ENCODE measurements around the gene FOXJ3.

GRCh38 chr1:42370876-42371549 is 36.0 kb upstream of the FOXJ3 start:
- TF ChIP-seq ZNF777 (tag by site-specific recombination; IDR thresholded peaks at IDR 0.05; ENCODE audit: borderline replicate concordance) (no peak), ZNF530 (tag by site-specific recombination; IDR thresholded peaks at IDR 0.05; ENCODE audit: low read depth) (no peak), ATF2 (tag by site-specific recombination; IDR thresholded peaks at IDR 0.05; ENCODE audit: low read depth) (no peak), ZNF274 (IDR thresholded peaks at IDR 0.05; ENCODE audit: low read length) (no peak), ZNF274 (tag by site-specific recombination; IDR thresholded peaks at IDR 0.05; ENCODE audit: borderline replicate concordance) (no peak), CTCF (tag by site-specific recombination; IDR thresholded peaks at IDR 0.05) (no peak)

Measured in HEK293 (cell line).